T-helper 2 cell treated with Interferon-gamma antibody and Interleukin-4, amounts not matched to agents 100 ng/mL and 5 ng/mL, for 36 hours (primary cell): Measurements from ENCODE around the gene S100Z. TPM values are rescaled to one million over a fixed set of nuclear protein-coding genes. Genes with fewer than 3 reads are reported as not detected.
"Not testable (repeated sequence)": the region's sequence is repeated elsewhere in the genome, so short reads cannot be mapped to it uniquely, and the experiment has no call there.

ENCODE experiments used
- intact Hi-C: fragments of 100-400 bp; cut with micrococcal nuclease; formaldehyde crosslinking; loops from one replicate; pipeline ENCODE4 v1.15.1; 2023
- total RNA-seq: library from RNA; stranded (reverse); gene quantifications from 2 replicates; pipeline ENCODE4 v1.2.3, GENCODE V29; 2022

S100Z gene
- total RNA-seq, 1 donor from 2014 or later = 1.7 TPM

DNA sequence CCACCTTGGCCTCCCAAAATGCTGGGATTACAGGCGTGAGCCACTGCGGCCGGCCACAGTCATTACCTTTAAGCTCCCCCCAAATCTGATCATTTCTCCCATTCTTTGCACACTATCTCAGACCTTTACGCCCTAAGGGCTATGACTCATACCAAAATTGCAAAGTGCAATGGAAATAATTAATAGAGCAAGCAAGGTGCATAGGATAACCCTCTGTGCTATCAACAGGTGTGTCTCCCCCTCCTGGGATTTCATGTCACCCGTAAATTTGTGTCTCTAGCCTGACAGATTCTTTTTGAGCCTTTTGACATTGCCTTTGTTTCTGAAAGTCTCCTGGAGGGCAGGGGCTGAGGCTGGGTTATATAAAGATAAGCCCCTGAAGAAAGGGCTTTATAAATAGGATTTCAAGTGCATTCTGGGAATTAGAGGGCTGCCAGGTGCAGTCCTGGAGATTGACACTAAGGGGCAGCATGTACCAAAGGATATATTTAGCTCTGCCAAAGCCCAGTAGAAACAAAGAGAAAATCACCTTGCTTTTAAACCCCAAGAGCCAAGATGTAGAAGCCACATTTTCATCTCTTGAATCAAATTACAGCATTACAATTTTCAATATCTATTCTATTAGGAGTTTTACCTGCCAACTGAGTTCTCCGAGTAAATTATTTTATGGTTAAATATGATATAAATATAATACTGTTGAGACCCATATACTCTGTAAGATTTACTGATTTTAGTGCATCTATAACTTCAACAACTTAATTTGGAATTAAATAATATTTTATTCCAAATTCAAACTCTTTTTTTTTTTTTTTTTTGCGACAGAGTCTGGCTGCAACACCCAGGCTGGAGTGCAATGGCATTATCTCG is 18.2 kb downstream of the S100Z start:
- intact Hi-C loops = loop anchor here (1.0 to 5.0 kb wide), 6 partner anchors 148 to 623 kb away; partner anchors contain the start of gene AGGF1

DNA sequence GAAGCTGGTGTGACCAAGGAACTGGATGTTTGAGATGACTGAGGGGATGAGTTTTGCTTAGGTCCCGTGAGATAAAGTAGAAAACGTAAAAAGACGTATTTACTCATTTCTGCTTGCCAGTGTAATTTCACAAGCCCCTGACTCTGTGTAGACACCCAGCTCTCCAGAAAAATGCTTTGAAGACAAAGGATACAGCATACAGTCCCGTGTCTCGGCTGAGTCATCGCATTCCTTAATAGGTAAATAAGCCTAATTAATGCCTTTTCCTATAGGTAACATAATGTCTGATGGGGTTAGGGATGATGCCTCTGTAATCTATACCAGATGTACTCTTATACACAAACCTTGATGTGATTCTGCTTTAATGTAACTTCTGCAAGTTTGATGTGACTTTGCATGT is 20.2 kb downstream of the S100Z start:
- intact Hi-C loops = no loop called here

DNA sequence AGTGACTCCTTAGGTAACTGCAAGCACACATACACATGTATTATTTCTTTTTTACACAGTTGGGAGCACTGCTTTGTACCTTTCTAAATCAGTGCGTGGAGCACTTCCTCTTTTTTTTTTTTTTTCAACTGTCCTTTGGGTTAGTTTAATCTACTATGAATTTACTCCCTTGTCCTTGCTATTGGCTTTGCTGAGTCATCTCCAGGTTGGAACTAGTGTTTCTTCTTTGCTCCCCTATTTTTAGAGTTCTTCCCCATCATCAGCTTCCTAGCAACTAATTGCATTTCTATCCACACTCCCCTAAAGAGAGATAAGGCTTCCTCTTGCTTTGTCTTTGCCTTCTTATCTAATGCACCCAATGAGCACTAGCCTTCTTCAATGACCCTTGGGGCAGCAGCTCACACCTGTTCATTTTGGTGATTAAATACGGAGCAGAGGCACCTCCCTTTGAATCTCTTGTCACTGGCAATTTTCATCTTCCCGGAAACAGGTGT is 24.3 kb downstream of the S100Z start:
- intact Hi-C loops = no loop called here

DNA sequence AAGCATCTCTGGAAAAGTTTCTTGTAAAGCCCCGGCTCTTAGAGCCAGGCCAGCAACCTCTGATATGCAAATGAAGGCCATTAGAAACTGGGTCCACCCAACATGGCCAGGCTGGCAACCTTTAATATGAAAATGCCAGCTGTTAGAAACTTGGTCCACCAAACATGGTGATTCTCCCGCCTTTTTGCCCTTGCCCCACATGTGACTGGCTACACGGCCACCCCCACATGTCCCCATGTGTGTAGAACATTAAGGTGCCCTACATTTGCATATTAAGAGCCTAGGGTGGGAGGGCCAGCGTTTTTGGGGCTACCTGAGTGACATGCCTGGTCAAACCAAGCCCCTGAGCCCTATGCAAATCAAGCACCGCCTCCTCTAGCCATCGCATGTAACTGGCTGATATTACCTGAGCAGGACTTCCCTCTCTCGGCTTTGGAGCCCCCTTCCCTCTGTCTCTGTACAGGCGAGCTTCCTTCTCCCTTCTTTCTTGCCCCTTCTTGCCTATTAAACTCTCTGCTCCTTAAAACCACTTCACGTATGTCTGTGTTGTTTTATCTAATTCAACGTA is 39.0 kb downstream of the S100Z start:
- intact Hi-C loops = no loop called here

DNA sequence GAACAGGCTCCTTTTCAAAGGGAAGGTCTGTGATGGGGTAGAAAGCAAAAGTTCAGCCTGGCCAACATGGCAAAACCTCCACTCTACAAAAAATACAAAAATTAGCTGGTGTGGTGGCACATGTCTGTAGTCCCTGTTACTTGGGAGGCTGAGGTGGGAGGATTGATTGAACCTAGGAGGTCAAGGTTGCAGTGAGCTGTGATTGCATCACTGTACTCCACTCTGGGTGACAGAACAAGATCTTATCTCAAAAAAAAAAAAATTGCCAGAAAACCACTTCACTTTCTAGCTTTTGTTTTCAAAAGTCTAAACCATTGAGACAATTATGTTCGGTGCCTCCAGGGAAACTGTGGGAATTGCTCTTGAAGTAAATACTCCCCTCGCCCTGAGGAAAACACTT is 43.5 kb downstream of the S100Z start:
- intact Hi-C loops = no loop called here

DNA sequence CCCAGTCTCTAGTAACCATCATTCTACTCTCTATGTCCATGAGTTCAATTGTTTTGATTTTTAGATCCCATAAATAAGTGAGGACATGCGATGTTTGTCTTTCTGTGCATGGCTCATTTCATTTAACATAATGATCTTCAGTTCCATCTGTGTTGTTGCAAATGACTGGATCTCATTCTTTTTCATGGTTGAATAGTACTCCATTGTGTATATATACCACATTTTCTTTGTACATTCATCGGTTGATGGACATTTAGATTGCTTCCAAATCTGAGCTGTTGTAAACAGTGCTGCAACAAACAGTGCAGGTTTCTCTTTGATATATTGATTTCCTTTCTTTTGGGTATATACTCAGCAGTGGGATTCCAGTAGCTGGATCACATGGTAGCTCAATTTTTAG is 46.4 kb downstream of the S100Z start:
- intact Hi-C loops = no loop called here

DNA sequence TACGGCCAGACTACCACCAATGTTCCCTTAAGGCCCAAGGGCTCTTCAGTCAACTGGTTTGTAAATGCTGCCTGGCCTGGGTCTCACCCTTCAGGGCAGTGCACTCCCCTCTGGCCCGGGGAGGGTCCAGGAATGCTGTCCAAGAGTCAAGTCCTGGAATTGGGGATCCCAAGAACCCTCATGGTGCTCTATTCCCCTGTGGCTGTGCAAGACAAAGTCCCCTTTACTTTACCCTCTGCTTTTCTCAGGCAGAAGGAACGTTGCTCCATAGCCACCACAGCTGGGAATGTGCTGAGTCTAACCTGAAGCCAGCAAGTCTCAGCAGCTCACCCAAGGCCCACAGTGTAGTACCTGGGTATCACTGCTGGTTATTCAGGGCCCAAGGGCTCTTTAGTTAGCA is 51.7 kb downstream of the S100Z start:
- intact Hi-C loops = no loop called here

DNA sequence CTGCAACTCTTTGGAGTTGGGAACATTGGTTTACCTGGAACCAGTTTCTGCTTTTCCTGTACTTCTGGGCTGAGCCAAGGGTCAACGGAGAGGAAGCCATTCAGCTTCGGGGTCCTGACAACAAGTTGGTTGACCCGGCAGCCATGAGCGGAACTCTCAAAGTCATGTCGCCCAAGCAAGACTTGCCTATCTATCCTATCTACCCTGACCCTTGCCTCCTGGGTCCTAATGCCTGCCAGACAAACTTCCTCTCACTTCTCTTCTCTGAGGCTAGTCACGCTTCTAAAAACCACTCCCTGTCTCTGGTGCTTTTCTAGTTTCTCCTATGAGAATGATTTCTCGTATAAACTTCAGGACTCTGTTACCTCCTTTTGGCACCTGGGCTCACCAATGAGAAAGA is 58.4 kb downstream of the S100Z start:
- intact Hi-C loops = no loop called here

DNA sequence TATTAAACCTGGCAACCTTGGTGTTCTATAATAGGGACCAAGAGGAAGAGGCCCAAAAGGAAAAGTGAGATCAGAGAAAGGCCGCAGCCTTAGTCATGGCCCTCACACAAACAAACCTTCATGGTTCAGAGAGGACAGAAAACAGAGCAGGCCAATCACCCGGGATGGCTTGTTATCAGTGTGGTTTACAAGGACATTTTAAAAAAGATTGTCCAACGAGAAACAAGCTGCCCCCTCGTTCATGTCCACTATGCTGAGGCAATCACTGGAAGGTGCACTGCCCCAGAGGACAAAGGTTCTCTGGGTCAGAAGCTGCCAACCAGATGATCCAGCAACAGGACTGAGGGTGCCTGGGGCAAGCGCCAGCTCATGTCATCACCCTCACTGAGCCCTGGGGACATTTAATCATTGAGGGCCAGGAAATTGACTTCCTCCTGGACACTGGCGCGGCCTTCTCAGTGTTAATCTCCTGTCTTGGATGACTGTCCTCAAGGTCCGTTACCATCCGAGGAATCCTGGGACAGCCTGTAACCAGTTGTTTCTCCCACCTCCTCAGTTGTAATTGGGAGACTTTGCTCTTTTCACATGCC is 60.6 kb downstream of the S100Z start:
- intact Hi-C loops = not testable (repeated sequence)

DNA sequence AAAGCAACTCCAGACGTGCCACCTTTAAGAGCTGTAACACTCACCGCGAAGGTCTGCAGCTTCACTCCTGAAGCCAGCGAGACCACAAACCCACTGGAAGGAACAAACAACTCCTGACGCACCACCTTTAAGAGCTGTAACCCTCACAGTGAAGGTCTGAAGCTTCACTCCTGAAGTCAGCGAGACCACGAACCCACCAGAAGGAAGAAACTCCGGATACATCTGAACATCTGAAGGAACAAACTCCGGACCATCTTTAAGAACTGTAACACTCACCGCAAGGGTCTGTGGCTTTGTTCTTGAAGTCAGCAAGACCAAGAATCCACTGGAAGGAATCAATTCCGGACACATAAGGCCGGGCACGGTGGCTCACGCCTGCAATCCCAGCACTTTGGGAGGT is 64.9 kb downstream of the S100Z start:
- intact Hi-C loops = not testable (repeated sequence)

DNA sequence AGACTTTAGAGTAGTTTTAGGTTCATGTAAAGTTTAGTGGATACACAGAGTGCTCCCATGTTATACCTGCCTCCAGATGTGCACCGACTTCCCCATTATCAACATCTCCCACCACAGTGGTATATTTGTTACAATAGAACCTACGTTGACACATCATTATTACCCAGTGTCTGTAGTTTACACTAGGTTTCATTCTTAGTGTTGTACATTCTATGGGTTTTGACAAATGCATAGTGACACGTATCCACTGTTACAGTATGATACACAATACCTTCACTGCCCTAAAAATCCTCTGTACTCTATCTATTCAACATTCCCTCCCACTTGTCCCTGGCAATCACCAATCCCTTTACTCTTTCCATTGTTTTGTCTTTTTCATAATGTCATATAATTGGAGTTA is 68.7 kb downstream of the S100Z start:
- intact Hi-C loops = no loop called here

DNA sequence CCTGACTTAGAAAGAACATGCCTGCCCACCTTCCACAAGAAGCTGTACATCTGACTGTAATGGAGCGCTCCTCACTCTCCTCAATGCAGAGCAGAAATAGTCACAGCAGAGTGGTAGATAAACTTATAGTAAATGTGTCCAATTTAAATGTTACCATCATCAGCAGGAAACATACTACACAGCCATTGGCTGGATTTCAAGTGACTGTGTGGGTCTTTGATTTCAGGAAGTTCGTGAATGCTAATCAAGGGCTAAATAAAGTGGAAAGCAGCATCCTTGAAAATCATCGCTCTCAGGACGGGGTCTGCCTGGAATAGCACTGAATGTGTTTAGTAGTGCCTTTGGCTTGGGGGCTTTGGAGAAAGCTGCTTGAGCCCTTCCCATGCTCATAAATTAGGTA is 70.7 kb downstream of the S100Z start:
- intact Hi-C loops = no loop called here

DNA sequence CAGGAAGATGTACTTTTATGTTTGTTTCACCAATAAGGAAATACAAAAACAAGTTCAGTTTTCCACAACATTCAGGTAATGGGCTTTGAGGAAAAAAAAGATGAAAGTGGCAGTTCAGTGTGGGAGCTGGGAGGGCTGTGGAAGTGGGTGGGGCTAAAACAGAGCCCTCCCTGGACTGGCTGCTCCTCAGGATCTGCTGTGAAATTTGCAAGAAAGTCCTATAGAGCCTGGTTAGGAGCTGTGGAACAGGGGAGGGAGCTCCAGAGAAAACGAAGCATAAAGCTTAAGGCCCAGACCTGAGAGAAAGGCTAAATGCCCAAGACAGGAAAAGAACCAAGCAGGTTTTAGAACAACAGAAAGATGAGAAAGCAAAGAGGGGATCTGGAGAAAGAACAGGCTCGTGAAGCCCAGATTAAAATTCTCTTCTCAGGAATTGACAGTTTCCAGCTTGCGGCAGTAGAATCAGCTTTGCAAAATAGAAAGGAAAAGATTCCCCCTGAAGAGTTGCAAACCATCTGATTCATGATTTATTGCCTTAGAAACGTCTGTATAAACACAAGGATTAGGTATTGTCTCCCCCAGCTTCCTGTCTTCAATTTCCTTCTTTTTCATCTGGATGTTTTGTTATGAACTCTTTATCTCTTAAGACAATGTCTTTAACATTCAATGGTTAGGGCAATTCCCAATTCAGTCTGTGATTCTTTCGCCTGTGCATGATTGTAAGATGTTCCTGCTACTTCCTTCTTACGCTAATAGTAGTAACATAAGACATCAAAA is 76.7 kb downstream of the S100Z start:
- intact Hi-C loops = no loop called here

DNA sequence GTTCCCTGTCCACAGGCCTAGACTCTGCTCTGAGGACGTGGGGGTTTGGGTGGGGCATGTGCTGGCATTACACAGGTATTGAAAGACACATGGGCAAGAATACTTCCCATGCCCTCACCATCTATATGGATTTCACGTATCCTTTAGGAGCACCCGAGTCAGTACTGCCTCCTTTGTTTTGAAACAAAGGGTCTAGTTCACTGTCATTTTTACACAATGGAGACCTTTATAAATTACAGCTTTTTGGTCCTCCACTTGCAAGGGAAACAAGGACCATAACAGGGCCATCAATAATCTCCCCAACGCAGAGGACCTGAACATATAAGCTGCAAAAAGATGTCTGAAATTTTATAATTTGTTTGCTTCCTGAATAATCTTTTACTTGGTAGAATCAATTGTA is 78.1 kb downstream of the S100Z start:
- intact Hi-C loops = no loop called here

DNA sequence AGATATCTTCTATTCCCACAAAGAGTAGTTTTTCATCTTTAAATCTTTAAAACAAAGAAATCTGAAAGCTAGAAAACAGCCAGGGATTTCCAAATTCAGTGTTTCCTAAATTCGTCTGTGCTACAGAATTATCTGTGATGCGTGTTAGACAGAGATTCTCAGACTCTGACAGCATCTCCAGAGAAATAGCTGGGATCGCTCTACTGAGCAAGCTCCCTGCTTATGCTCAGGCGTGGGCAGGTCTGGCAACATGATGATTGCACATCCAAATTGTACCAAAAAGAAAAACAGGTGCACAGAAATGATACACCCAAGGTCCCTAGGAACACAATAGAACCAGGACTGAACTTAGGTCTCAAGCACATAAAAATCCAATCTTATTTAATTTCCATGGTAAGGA is 80.3 kb downstream of the S100Z start:
- intact Hi-C loops = no loop called here

DNA sequence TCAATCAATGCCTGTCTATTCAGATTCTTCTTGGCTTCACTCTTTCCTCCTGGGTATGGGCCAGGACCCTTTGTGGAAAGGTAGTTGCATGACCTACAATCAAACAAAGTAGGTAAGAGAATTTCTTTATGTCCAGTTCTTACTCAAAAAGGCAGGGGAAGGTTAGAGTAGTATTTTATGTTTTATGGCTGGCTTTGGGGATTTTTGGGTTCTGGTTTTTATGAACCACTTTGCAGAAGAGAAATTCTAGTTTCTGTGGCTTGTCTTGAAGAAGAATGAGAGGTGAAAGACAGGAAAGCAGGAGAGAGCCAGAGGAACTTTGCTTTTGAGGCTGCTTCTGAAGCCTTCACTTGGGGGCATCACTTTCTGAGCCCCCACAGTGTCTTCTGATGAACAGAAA is 88.4 kb downstream of the S100Z start:
- intact Hi-C loops = no loop called here

DNA sequence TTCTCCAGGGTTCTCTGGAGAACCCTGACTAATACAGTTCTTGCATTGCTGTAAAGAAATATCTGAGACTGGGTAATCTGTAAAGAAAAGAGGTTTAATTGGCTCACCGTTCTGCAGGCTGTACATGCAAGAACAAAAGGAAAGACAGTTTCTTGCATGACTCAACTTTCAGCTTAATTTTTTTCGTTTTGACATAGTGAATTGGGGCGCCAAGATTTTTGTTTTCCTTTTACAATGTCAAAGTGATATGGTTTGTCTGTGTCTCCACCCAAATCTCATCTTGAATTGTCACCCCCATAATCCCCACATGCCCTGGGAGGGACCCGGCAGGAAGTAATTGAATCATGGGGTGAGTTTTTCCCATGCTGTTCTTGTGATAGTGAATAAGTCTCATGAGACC is 91.2 kb downstream of the S100Z start:
- intact Hi-C loops = no loop called here

DNA sequence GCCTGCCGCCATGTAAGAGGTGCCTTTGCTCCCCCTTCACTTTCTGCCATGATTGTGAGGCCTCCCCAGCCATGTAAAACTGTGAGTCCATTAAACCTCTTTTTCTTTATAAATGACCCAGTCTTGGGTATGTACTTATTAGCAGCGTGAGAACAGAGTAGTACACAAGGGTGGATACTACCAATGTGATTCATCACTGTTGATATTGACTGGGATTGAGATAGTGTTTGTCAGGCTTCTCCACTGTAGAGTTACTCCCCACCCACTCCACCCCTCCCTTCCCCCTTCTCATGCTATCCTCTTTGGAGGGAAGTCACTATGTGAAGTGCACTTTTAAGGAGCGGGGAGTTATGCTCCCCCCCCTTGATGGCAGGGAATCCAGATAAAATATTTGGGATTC is 91.6 kb downstream of the S100Z start:
- intact Hi-C loops = no loop called here

DNA sequence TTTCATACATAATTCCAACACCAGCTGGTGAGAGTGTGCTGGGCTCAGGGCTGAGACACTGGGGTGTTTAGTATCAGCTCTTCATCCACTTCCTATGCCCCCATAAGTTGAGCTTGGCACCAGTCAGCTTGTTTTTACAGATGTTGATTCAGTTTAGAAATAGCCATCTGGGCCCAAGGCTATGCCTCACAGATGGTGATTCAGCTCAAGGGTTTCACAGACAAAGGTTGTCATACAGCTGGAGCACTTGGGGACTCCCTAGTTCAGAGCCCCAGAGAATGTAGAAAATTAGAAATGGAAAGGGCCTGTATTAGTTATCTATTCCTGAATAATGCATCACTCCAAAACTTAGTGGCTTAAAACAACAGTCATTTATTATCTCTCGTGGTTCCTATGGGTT is 92.8 kb downstream of the S100Z start:
- intact Hi-C loops = no loop called here

DNA sequence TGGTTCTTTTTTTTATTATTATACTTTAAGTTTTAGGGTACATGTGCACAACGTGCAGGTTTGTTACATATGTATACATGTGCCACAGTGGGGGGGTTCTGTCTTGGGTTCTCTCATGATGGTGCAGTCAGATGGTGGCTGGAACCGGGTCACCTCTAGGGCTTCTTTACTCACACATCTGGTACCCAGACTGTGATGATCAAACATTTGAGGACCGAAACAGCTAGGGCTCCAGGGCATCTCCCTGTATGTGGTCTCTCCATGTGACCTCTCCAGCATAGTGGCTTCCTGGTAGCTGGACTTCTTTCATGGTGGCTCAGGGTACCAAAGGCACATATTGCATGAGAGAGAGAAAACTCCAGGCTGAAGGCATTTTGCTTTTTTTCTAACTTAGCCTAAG is 93.2 kb downstream of the S100Z start:
- intact Hi-C loops = no loop called here

DNA sequence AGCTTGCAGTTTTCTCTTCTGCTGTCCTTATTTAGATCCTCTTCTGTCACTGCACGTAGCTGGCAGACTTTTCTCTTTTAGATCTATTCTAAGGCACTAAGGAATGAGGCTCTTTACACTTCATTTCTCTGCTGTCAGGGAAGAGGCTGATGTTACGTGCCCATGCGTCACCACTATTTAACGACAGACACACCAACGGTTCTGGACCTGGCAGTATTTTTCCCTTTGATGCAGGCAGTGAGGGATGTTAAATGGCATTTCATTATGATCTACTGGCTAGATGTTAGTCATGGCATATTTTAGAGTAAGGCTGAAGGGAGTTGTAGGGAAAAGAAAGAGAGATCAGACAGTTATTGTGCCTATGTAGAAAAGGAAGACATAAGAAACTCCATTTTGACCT is 94.8 kb downstream of the S100Z start:
- intact Hi-C loops = no loop called here

DNA sequence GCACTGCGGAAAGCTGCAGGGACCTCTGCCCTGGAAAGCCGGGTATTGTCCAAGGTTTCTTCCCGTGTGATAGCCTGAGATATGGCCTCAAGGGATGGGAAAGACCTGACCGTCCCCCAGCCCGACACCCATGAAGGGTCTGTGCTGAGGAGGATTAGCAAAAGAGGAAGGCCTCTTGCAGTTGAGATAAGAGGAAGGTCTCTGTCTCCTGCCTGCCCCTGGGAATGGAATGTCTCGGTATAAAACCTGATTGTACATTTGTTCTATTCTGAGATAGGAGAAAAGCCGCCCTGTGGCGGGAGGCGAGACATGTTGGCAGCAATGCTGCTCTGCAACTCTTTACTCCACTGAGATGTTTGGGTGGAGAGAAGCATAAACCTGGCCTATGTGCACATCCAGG is 95.4 kb downstream of the S100Z start:
- intact Hi-C loops = not testable (repeated sequence)
